Measurements from ENCODE around the gene IGF2.

IGF2 gene

GRCh38 chr11:2100361-2101170, 38.6 kb downstream of the IGF2 start:
- TF ChIP-seq CTCF (IDR thresholded peaks at IDR 0.05; ENCODE audit: extremely low read depth, insufficient read depth, missing control alignments): no peak
- no peak for DNase-seq (ENCODE audit: low spot score)
- in situ Hi-C loops (cut with MboI; ENCODE audit: low pct_unique_long_range_greater_than_20kb, low sequenced_read_pairs, unreplicated experiment): no loop called here

GRCh38 chr11:2099516-2100349, 39.5 kb downstream of the IGF2 start:
- in situ Hi-C loops (cut with MboI; ENCODE audit: low pct_unique_long_range_greater_than_20kb, low sequenced_read_pairs, unreplicated experiment): no loop called here
- no peak for TF ChIP-seq CTCF (IDR thresholded peaks at IDR 0.05; ENCODE audit: extremely low read depth, insufficient read depth, missing control alignments)
- DNase-seq (ENCODE audit: low spot score): no peak

DNA sequence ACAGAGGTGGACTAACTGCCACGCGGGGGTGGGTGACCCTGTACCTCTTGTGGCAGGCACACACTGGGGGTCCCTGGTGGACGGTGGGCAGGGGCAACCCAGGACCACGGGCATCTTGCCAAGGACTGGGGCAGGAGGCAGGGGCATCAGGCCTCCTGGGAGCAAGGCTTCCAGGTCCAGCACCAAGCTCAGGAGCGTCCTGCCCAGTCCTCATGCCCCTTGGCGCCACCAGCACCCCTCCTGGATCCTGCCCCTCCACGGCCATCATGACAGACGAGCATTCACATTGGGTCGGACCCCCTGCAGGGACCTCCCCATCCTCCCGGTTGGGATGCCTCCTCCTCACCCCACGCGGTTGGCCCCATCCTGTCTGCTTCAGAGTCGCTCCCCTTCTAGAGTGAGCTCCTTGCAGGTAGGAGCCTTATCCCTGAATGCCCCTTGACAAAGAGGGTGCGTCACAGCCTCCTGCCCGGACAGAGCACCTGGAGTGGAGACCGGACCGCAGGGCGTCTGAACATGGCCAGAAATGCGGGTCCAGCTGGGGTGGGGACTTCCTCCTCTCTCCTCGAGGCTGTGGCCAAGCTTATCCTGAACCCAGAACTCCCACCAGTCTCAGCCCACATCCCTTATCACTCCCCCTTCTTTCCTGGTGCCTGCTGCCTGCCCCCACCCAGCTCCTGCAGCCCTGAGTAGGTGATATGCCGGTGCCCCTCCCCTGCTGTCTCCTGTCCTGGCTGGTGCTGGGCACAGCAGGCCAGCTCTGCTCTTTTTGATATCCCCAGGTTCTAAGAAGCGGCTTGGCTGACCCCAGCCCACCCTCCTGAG, 40.3 kb downstream of the IGF2 start:
- TF ChIP-seq CTCF (IDR thresholded peaks at IDR 0.05; ENCODE audit: extremely low read depth, insufficient read depth, missing control alignments): no peak
- no peak for DNase-seq (ENCODE audit: low spot score)
- in situ Hi-C loops (cut with MboI; ENCODE audit: low pct_unique_long_range_greater_than_20kb, low sequenced_read_pairs, unreplicated experiment): no loop called here

- TF ChIP-seq CTCF (IDR thresholded peaks at IDR 0.05; ENCODE audit: extremely low read depth, insufficient read depth, missing control alignments): no peak
- in situ Hi-C loops (cut with MboI; ENCODE audit: low pct_unique_long_range_greater_than_20kb, low sequenced_read_pairs, unreplicated experiment): no loop called here
- DNase-seq (ENCODE audit: low spot score): no peak
Observed at GRCh38 chr11:2097998-2098690, 41.0 kb downstream of the IGF2 start.

- no peak for TF ChIP-seq CTCF (IDR thresholded peaks at IDR 0.05; ENCODE audit: extremely low read depth, insufficient read depth, missing control alignments)
- no peak for DNase-seq (ENCODE audit: low spot score)
- in situ Hi-C loops (cut with MboI; ENCODE audit: low pct_unique_long_range_greater_than_20kb, low sequenced_read_pairs, unreplicated experiment): no loop called here
Observed at GRCh38 chr11:2097356-2097997, 41.7 kb downstream of the IGF2 start.

Data from GM13977 (cell line).